ENCODE measurements around the gene FOXO6. TPM values are rescaled to one million over a fixed set of nuclear protein-coding genes. Genes with fewer than 3 reads are reported as not detected.

FOXO6 gene
- total and polyA plus RNA-seq, 12 donors, result 0.22 to 7.0 (median 1.2) TPM; not detected in 1

- Histone ChIP-seq H3K4me3 (no peak overlapping the region), H3K4me1 (replicated peaks in 1 of 2) (no peaks in the 10 kb centered on the region), H3K27ac (no peak overlapping the region), H3K36me3 (replicated peaks in 1 of 2) (no peaks in the 10 kb centered on the region), H3K27me3 (peaks cover 5% of the 10 kb centered on the region), H3K9me3 (replicated peaks in 1 of 3) (no peaks in the 10 kb centered on the region)
- TF ChIP-seq CTCF (IDR thresholded peaks at IDR 0.05) (no peak), POLR2A (IDR thresholded peaks at IDR 0.05) (no peak)
- intact Hi-C loops (cut with DNase I), result no loop called here
- no peak for DNase-seq
- 59 to 83% (median 68%) methylated on average over 5 to 14 of the region's 14 CpGs for WGBS, 4 donors
Observed at GRCh38 chr1:41394959-41395956, 34.0 kb downstream of the FOXO6 start.

- no peak for DNase-seq
- H3K4me3 ChIP-seq, result no peak overlapping the region
- intact Hi-C loops (cut with DNase I), result no loop called here
- H3K4me1 ChIP-seq (replicated peaks in 1 of 2), result no peaks in the 10 kb centered on the region
- WGBS, 4 donors, result 56 to 69% (median 67%) methylated on average over 11 to 14 of the region's 14 CpGs
- no peaks in the 10 kb centered on the region for H3K9me3 ChIP-seq (replicated peaks in 1 of 3)
- H3K27me3 ChIP-seq, result peaks cover 5% of the 10 kb centered on the region
- H3K36me3 ChIP-seq (replicated peaks in 1 of 2), result no peaks in the 10 kb centered on the region
- no peak overlapping the region for H3K27ac ChIP-seq
- TF ChIP-seq POLR2A (IDR thresholded peaks at IDR 0.05), result no peak
- no peak for TF ChIP-seq CTCF (IDR thresholded peaks at IDR 0.05)
Observed at GRCh38 chr1:41396084-41396483, 34.9 kb downstream of the FOXO6 start.

- DNase-seq, result no peak
- 73 to 85% (median 81%) methylated on average over 5 of the region's 5 CpGs for WGBS, 4 donors
- H3K4me3 ChIP-seq, result no peak overlapping the region
- H3K36me3 ChIP-seq (replicated peaks in 1 of 2), result no peaks in the 10 kb centered on the region
- H3K4me1 ChIP-seq (replicated peaks in 1 of 2), result no peaks in the 10 kb centered on the region
- TF ChIP-seq POLR2A (IDR thresholded peaks at IDR 0.05), result no peak
- TF ChIP-seq CTCF (IDR thresholded peaks at IDR 0.05), result no peak
- intact Hi-C loops (cut with DNase I), result no loop called here
- peaks cover 5% of the 10 kb centered on the region for H3K27me3 ChIP-seq
- no peaks in the 10 kb centered on the region for H3K9me3 ChIP-seq (replicated peaks in 1 of 3)
- no peak overlapping the region for H3K27ac ChIP-seq
Observed at GRCh38 chr1:41397020-41397419, 35.8 kb downstream of the FOXO6 start.

GRCh38 chr1:41397753-41398330 lies 36.6 kb downstream of the FOXO6 start:
- Histone ChIP-seq H3K9me3 (replicated peaks in 1 of 3) (no peaks in the 10 kb centered on the region), H3K4me1 (replicated peaks in 1 of 2) (no peaks in the 10 kb centered on the region), H3K36me3 (replicated peaks in 1 of 2) (no peaks in the 10 kb centered on the region), H3K27me3 (peaks cover 5% of the 10 kb centered on the region), H3K27ac (no peak overlapping the region), H3K4me3 (no peak overlapping the region)
- 64 to 90% (median 79%) methylated on average over 2 to 3 of the region's 3 CpGs for WGBS, 4 donors
- intact Hi-C loops (cut with DNase I), result no loop called here
- DNase-seq, result peak in 1 of 7 donors; percentile 45
- TF ChIP-seq POLR2A (IDR thresholded peaks at IDR 0.05), result no peak
- no peak for TF ChIP-seq CTCF (IDR thresholded peaks at IDR 0.05)
